GM12878 (cell line): ENCODE data around the gene RCC1. TPM values are rescaled to one million over a fixed set of nuclear protein-coding genes. Genes with fewer than 3 reads are reported as not detected.

Experiments used
- CBFB ChIP-seq: IDR thresholded peaks from 2 replicates; pipeline ENCODE4 v1.6.1; 2016; ENCODE audit warnings: antibody characterized with exemption, low read depth
- CEBPB ChIP-seq, 2 experiments: fragments of 150-350 bp in 1 of 2; IDR thresholded peaks; 2 replicates each; pipeline ENCODE4 v1.6.1; 2012 to 2014; ENCODE audit warnings: low read depth in 2 of 2, low read length in 2 of 2, borderline replicate concordance in 1 of 2, inconsistent platforms in 1 of 2
- NFIC ChIP-seq: IDR thresholded peaks from 2 replicates; pipeline ENCODE4 v1.6.1; 2012; ENCODE audit warnings: low read depth, mild to moderate bottlenecking, inconsistent platforms, low read length, moderate library complexity
- SPI1 ChIP-seq: IDR thresholded peaks from 2 replicates; pipeline ENCODE4 v1.6.1; 2011; ENCODE audit warnings: low read depth, mild to moderate bottlenecking, low read length, moderate library complexity, borderline replicate concordance; ENCODE audit not compliant: insufficient read depth
- USF1 ChIP-seq: IDR thresholded peaks from 2 replicates; pipeline ENCODE4 v1.6.1; 2011; ENCODE audit warnings: borderline replicate concordance, low read depth, mild to moderate bottlenecking, moderate library complexity, mixed read lengths, low read length; ENCODE audit not compliant: insufficient read depth; ENCODE audit errors: extremely low read length
- WRNIP1 ChIP-seq: IDR thresholded peaks from 2 replicates; pipeline ENCODE4 v1.6.1; 2011; ENCODE audit warnings: low read depth, low read length, improper control_type of control experiment, borderline replicate concordance
- ZNF384 ChIP-seq: IDR thresholded peaks from 2 replicates; pipeline ENCODE4 v1.6.1; 2012; ENCODE audit warnings: low read depth, mild to moderate bottlenecking, low read length, improper control_type of control experiment, borderline replicate concordance
- polyA plus RNA-seq, 11 experiments: library from polyadenylated mRNA; depleted of rRNA in 4 of 11; unstranded in 6 of 11; stranded (reverse) in 5 of 11; fragments of >200 nt; fragmentation: Nextera tagmentation in 4 of 11; fragmentation: Illumina TruSeq in 1 of 11; extraction: Ambion mirVana in 4 of 11; extraction: Trizol in 1 of 11; gene quantifications; 1 replicate in 1 of 11; 2 replicates in 10 of 11; pipeline versions ENCODE4 v1.2.1 to v1.2.3, GENCODE V29; 2011 to 2016; ENCODE audit warnings: inconsistent platforms in 2 of 11, missing spikeins in 2 of 11, low read depth in 1 of 11
- total RNA-seq, 4 experiments: library from RNA; depleted of rRNA in 3 of 4; stranded (reverse); fragments of >200 nt in 3 of 4; fragmentation: Illumina TruSeq in 1 of 4; extraction: Trizol in 1 of 4; gene quantifications; 2 replicates each; pipeline versions ENCODE4 v1.2.1 to v1.2.3, GENCODE V29; 2013 to 2021
- TF ChIP-seq, protein P1 (sequence below): IDR thresholded peaks from 2 replicates; pipeline ENCODE4 v1.6.1; 2011; ENCODE audit warnings: mild to moderate bottlenecking, low read depth, low read length, moderate library complexity; ENCODE audit not compliant: insufficient replicate concordance
- TF ChIP-seq, protein P2 (sequence below): fragments of 150-350 bp; IDR thresholded peaks from 2 replicates; pipeline ENCODE4 v1.6.1; 2016; ENCODE audit warnings: low read depth, low read length

The RCC1 gene
- total and polyA plus RNA-seq, 10 of the 15 experiments (the other 5 are each of a cell fraction or from before 2014, with no cell fraction given), result 8.3 to 99.4 (median 74.6) TPM

DNA sequence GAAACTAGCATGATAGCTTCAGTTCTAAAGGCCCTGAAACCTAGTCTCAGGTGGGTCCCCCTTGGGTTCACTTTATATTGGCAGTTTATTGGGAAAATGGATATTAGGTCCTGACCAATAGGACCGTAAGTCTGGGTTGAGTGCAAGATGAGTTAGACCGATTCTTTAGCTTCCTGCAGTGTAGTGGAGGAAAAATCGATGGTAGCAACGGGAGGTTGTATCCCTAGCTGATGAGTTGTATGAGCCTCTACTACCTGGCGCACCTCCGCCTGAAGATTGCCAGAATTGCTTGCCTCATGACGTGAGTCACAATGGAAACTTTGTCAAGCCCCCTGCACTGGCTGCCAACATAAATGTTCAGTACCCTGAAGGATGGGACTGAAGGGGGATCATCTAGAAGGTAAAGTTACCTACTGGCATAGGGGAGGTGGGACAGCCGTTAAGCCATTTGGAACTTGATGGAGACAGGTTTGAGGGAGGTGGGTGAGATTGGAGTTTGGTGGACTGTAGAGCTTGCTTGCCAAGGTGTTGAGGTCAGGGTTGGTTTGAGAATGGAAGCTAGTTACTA lies 3.9 kb downstream of the RCC1 start (continued):
- TF ChIP-seq, protein P1, sequence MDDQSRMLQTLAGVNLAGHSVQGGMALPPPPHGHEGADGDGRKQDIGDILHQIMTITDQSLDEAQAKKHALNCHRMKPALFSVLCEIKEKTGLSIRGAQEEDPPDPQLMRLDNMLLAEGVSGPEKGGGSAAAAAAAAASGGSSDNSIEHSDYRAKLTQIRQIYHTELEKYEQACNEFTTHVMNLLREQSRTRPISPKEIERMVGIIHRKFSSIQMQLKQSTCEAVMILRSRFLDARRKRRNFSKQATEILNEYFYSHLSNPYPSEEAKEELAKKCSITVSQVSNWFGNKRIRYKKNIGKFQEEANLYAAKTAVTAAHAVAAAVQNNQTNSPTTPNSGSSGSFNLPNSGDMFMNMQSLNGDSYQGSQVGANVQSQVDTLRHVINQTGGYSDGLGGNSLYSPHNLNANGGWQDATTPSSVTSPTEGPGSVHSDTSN, result no peak
- TF ChIP-seq, protein P2, sequence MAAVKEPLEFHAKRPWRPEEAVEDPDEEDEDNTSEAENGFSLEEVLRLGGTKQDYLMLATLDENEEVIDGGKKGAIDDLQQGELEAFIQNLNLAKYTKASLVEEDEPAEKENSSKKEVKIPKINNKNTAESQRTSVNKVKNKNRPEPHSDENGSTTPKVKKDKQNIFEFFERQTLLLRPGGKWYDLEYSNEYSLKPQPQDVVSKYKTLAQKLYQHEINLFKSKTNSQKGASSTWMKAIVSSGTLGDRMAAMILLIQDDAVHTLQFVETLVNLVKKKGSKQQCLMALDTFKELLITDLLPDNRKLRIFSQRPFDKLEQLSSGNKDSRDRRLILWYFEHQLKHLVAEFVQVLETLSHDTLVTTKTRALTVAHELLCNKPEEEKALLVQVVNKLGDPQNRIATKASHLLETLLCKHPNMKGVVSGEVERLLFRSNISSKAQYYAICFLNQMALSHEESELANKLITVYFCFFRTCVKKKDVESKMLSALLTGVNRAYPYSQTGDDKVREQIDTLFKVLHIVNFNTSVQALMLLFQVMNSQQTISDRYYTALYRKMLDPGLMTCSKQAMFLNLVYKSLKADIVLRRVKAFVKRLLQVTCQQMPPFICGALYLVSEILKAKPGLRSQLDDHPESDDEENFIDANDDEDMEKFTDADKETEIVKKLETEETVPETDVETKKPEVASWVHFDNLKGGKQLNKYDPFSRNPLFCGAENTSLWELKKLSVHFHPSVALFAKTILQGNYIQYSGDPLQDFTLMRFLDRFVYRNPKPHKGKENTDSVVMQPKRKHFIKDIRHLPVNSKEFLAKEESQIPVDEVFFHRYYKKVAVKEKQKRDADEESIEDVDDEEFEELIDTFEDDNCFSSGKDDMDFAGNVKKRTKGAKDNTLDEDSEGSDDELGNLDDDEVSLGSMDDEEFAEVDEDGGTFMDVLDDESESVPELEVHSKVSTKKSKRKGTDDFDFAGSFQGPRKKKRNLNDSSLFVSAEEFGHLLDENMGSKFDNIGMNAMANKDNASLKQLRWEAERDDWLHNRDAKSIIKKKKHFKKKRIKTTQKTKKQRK, result no peak
- no peak for TF ChIP-seq ZNF384
- no peak for TF ChIP-seq SPI1
- TF ChIP-seq NFIC, result 0 out of 2 replicates have a peak, but pooled peaks have one; percentile 45
- 0 out of 4 replicates have a peak, but pooled peaks of 1 of the 2 experiments have one; percentile 4 for TF ChIP-seq CEBPB (IDR thresholded peaks at IDR 0.05; ENCODE audit: borderline replicate concordance in 1 of 2, low read depth in 2 of 2, low read length in 2 of 2)
- 0 out of 2 replicates have a peak, but pooled peaks have one; percentile 40 for TF ChIP-seq WRNIP1
- TF ChIP-seq CBFB, result no peak
- no peak for TF ChIP-seq USF1
